Peyer's patch (tissue), 4 donors: ENCODE data around the gene OR5F1. TPM values are rescaled to one million over a fixed set of nuclear protein-coding genes. Genes with fewer than 3 reads are reported as not detected.

Source experiments
- DNase-seq, 3 donors: peaks; one replicate each; pipeline ENCODE4 v3.0.0-alpha.2; 2017 to 2019
- H3K27ac ChIP-seq, 4 donors: fragments of 200-600 bp; sonication (generic); one replicate each; pipeline ENCODE4 v1.5.1; 2016 to 2019
- H3K27me3 ChIP-seq, 2 donors: fragments of 200-600 bp; sonication (generic); one replicate each; pipeline ENCODE4 v1.5.1; 2019
- H3K36me3 ChIP-seq, 3 donors: fragments of 200-600 bp; sonication (generic); one replicate each; pipeline ENCODE4 v1.5.1; 2016 to 2019
- H3K4me1 ChIP-seq, 4 donors: fragments of 200-600 bp; sonication (generic); one replicate each; pipeline ENCODE4 v1.5.1; 2016 to 2019
- H3K4me3 ChIP-seq, 4 donors: fragments of 200-600 bp; sonication (generic); 1 replicate in 3 of 4; 2 replicates in 1 of 4; pipeline ENCODE4 v1.5.1; 2016 to 2019; ENCODE audit warnings: mild to moderate bottlenecking in 1 of 4
- H3K9me3 ChIP-seq, 4 donors: fragments of 200-600 bp; sonication (generic); one replicate each; pipeline ENCODE4 v1.5.1; 2016 to 2019; ENCODE audit warnings: mild to moderate bottlenecking in 1 of 4
- CTCF ChIP-seq, 6 experiments: fragments of 450-650 bp in 4 of 6; fragments of 200-600 bp in 2 of 6; sonication (generic) in 1 of 6; IDR thresholded peaks; one replicate each; pipeline ENCODE4 v1.5.1; 2017 to 2019; ENCODE audit warnings: antibody characterized with exemption in 6 of 6, mild to moderate bottlenecking in 3 of 6, moderate library complexity in 1 of 6
- POLR2A ChIP-seq, 2 donors: fragments of 450-650 bp; IDR thresholded peaks; one replicate each; pipeline ENCODE4 v1.5.1; 2017; ENCODE audit warnings: antibody characterized with exemption in 2 of 2, mild to moderate bottlenecking in 2 of 2, moderate library complexity in 2 of 2
- total RNA-seq, 4 donors: library from RNA; depleted of rRNA; stranded (reverse); fragments of >200 nt; gene quantifications; one replicate each; pipeline ENCODE4 v1.1.0, GENCODE V29; 2016

The OR5F1 gene
- total RNA-seq, 4 donors from 2014 or later = not detected

DNA sequence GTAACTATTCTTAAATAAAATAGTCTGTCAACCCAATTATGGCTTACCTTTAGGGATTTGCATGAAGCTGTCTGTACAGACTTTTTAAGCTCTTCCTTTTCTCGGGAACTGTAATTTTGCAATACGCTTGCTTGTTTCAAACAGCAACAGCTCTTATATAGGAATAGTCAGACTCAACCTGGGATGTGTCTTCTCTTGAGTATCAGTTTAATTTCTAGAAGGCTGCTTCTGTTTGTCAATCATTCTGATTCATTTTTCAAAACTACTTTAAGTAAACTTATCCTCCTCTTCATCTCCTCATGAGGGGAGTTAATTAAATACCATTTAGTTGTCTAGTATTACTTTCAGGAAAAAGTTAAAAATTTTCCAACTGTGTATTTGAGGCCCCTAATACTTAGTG is 24.6 kb downstream of the OR5F1 start, which contains the start of gene OR10AG1:
OR10AG1 (minus strand) TSS at position 101 of the 400 bp plus-strand sequence; CDS start at position 63, 38 bp downstream.
- TF ChIP-seq CTCF (IDR thresholded peaks at IDR 0.05) = no peak
- no peak for TF ChIP-seq POLR2A (IDR thresholded peaks at IDR 0.05)
- Histone ChIP-seq H3K4me3 (no peak within 1 kb of the TSS), H3K36me3 (no peaks in the 10 kb centered on the region), H3K27ac (no peak within 1 kb of the TSS), H3K9me3 (no peaks in the 10 kb centered on the region), H3K27me3 (no peaks in the 10 kb centered on the region), H3K4me1 (no peaks in the 10 kb centered on the region)
- DNase-seq = no peak

- Histone ChIP-seq H3K27me3 (no peaks in the 10 kb centered on the region), H3K36me3 (no peaks in the 10 kb centered on the region), H3K4me3 (no peak overlapping the region), H3K4me1 (no peaks in the 10 kb centered on the region), H3K9me3 (no peaks in the 10 kb centered on the region), H3K27ac (no peak overlapping the region)
- TF ChIP-seq CTCF (IDR thresholded peaks at IDR 0.05) = no peak
- no peak for TF ChIP-seq POLR2A (IDR thresholded peaks at IDR 0.05)
- DNase-seq = no peak
These were observed 26.5 kb downstream of the OR5F1 start for GRCh38 chr11:55967914-55968313.

DNA sequence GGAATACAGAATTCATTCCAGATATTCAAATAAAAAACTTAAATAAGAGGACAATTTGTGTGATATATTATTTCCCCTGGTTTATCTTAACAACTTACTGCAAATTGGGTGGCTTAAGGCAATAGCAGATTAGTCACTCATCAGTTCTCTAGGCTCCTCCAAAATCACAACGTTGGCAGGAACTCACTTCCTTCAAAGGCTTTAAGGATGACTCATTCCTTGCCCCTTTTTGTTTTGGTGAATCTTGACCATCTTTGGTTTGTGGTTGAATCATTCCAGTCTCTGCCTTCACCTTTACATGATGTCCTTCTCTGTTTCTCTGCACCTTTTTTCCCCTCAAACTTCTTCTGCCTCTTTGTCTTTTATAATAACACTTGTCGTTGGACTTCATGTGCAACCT is 28.0 kb downstream of the OR5F1 start:
- H3K27ac ChIP-seq = no peak overlapping the region
- H3K36me3 ChIP-seq = no peaks in the 10 kb centered on the region
- no peak overlapping the region for H3K4me3 ChIP-seq
- DNase-seq = no peak
- no peak for TF ChIP-seq POLR2A (IDR thresholded peaks at IDR 0.05)
- H3K9me3 ChIP-seq = no peaks in the 10 kb centered on the region
- H3K27me3 ChIP-seq = no peaks in the 10 kb centered on the region
- no peaks in the 10 kb centered on the region for H3K4me1 ChIP-seq

DNA sequence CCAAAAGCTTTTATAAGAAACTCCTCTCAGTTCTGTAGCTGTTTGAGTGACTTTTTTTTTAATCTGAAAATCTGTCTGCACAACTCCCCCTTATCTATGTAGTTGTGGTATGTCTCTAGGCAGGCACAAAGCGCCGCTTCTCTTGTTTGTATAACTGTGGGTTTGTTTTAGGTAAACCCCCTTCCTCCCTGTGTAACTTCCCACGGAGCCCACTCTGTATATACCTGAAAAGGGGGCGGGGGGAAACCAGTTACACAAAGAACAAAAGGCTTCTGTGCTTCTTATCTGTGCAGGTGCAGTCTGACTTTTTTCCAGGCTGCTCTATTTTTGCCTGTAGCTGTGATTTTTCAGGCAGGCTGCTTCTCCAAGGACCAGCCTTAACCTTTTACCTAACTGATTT is 37.9 kb downstream of the OR5F1 start:
- no peak for TF ChIP-seq CTCF (IDR thresholded peaks at IDR 0.05)
- no peak for TF ChIP-seq POLR2A (IDR thresholded peaks at IDR 0.05)
- H3K9me3 ChIP-seq = no peaks in the 10 kb centered on the region
- no peak for DNase-seq
- H3K36me3 ChIP-seq = no peaks in the 10 kb centered on the region
- no peak overlapping the region for H3K27ac ChIP-seq
- H3K27me3 ChIP-seq = no peaks in the 10 kb centered on the region
- H3K4me3 ChIP-seq = no peak overlapping the region
- no peaks in the 10 kb centered on the region for H3K4me1 ChIP-seq

DNA sequence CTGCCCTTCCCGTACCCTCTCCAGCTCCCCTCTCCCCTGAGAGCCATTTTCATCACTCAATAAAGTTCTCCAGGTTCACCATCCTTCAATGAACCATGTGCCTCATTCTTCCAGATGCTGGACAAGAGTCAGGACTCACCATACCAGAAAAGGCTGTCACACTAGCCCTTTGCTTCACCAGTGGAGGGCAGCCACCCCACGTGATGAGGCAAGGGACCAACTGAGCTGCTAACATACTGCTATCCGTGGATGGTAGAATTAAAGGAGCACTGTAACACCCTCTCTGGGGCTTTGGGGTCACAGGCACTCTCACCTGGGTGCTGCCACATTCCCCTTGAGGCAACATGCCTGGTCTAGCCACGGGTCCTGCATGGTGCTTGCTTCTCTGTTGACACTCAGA is 45.1 kb downstream of the OR5F1 start:
- no peak for DNase-seq
- TF ChIP-seq CTCF (IDR thresholded peaks at IDR 0.05) (no peak), POLR2A (IDR thresholded peaks at IDR 0.05) (no peak)
- Histone ChIP-seq H3K9me3 (no peaks in the 10 kb centered on the region), H3K27me3 (no peaks in the 10 kb centered on the region), H3K27ac (no peak overlapping the region), H3K36me3 (no peaks in the 10 kb centered on the region), H3K4me3 (no peak overlapping the region), H3K4me1 (no peaks in the 10 kb centered on the region)

Other genes with a start within 250 kb of the OR5F1 start
- not detected for gene OR5D13, start 221.2 kb downstream of the OR5F1 start, total RNA-seq
- gene OR5D14, start 199.1 kb downstream of the OR5F1 start, total RNA-seq = not detected
- gene OR5L1, start 183.3 kb downstream of the OR5F1 start, total RNA-seq = not detected
- gene OR5D18, start 175.0 kb downstream of the OR5F1 start, total RNA-seq = not detected
- not detected for gene OR5L2, start 167.4 kb downstream of the OR5F1 start, total RNA-seq
- gene OR5D16, start 155.9 kb downstream of the OR5F1 start, total RNA-seq = not detected
- gene TRIM51, start 111.3 kb downstream of the OR5F1 start, total RNA-seq = not detected
- not detected for gene OR5W2, start 80.0 kb downstream of the OR5F1 start, total RNA-seq
- not detected for gene OR5I1, start 58.2 kb downstream of the OR5F1 start, total RNA-seq
- not detected for gene OR10AG1, start 24.7 kb downstream of the OR5F1 start, total RNA-seq
- not detected for gene OR5AS1, start 33.0 kb upstream of the OR5F1 start, total RNA-seq
- gene OR8I2, start 98.7 kb upstream of the OR5F1 start, total RNA-seq = not detected
- gene OR8H2, start 109.1 kb upstream of the OR5F1 start, total RNA-seq = not detected
- not detected for gene OR8H3, start 127.7 kb upstream of the OR5F1 start, total RNA-seq
- not detected for gene OR8J3, start 145.6 kb upstream of the OR5F1 start, total RNA-seq
- not detected for gene OR8K5, start 165.7 kb upstream of the OR5F1 start, total RNA-seq
- not detected for gene OR5J2, start 182.0 kb upstream of the OR5F1 start, total RNA-seq
- gene OR5T2, start 239.6 kb upstream of the OR5F1 start, total RNA-seq = not detected